IMR-90 (cell line): ENCODE measurements around the gene IL37. TPM values are rescaled to one million over a fixed set of nuclear protein-coding genes. Genes with fewer than 3 reads are reported as not detected.

Experiments
- ATAC-seq: fragments of 200-7000 bp; cut with Tn5 transposase; 2 replicates; pipeline ENCODE4 v1.9.1; 2020; ENCODE audit warnings: low read depth, mild to moderate bottlenecking, moderate library complexity
- BruUV-seq: library from RNA; stranded (reverse); fragments of 400-500 nt; replicated peaks from 2 replicates; lab custom pipeline; 2021; lab: Mats Ljungman, UMichigan
- CTCF ChIA-PET: fragments of 300-600 bp; formaldehyde crosslinking; extraction: SDS; loops from one replicate; lab custom pipeline; 2021; ENCODE audit warnings: antibody characterized with exemption; lab: Yijun Ruan, JAX
- POLR2A ChIA-PET: fragments of 300-600 bp; sonication (Branson Sonifier 250); formaldehyde crosslinking; loops from one replicate; lab custom pipeline; 2022; ENCODE audit warnings: antibody characterized with exemption; ENCODE audit not compliant: unreplicated experiment; lab: Charles Lee
- DNase-seq: peaks from one replicate; pipeline ENCODE4 v3.0.0; 2013
- H2AFZ ChIP-seq: replicated peaks from 2 replicates; pipeline ENCODE3; 2013; ENCODE audit warnings: low read length, mild to moderate bottlenecking; ENCODE audit not compliant: poor library complexity
- H2AK5ac ChIP-seq: 2 replicates; pipeline ENCODE4 v1.6.1; 2013; ENCODE audit warnings: low read depth, low read length, inconsistent platforms
- H2AK9ac ChIP-seq: replicated peaks from 2 replicates; pipeline ENCODE3; 2013; ENCODE audit warnings: mild to moderate bottlenecking, low read depth, low read length, moderate library complexity; ENCODE audit not compliant: poor library complexity
- H2BK120ac ChIP-seq: 2 replicates; pipeline ENCODE4 v1.6.1; 2013; ENCODE audit warnings: low read depth, low read length, inconsistent platforms
- H2BK15ac ChIP-seq: 3 replicates; pipeline ENCODE4 v1.6.1; 2013; ENCODE audit warnings: low read depth, low read length, inconsistent platforms
- H2BK20ac ChIP-seq: 2 replicates; pipeline ENCODE4 v1.6.1; 2013; ENCODE audit warnings: low read depth, mild to moderate bottlenecking, inconsistent platforms, low read length, moderate library complexity
- H2BK5ac ChIP-seq: 2 replicates; pipeline ENCODE4 v1.6.1; 2013; ENCODE audit warnings: mild to moderate bottlenecking, low read depth, low read length, inconsistent platforms; ENCODE audit not compliant: poor library complexity, severe bottlenecking
- H3K14ac ChIP-seq: replicated peaks from 2 replicates; pipeline ENCODE4 v1.6.1; 2013; ENCODE audit warnings: low read depth, low read length, inconsistent platforms
- H3K18ac ChIP-seq: 2 replicates; pipeline ENCODE4 v1.6.1; 2013; ENCODE audit warnings: low read depth, low read length, control low read depth
- H3K23ac ChIP-seq: 2 replicates; pipeline ENCODE4 v1.6.1; 2013; ENCODE audit warnings: low read depth, low read length, inconsistent platforms
- H3K27ac ChIP-seq: 2 replicates; pipeline ENCODE4 v1.5.1; 2013; ENCODE audit warnings: mild to moderate bottlenecking, control low read depth, low read length; ENCODE audit not compliant: insufficient read depth
- H3K27me3 ChIP-seq: 2 replicates; pipeline ENCODE4 v1.6.1; 2013; ENCODE audit warnings: low read length; ENCODE audit not compliant: control insufficient read depth, insufficient read depth
- H3K36me3 ChIP-seq: 2 replicates; pipeline ENCODE4 v1.6.1; 2013; ENCODE audit warnings: low read length, mixed read lengths; ENCODE audit not compliant: control insufficient read depth, insufficient read depth
- H3K4ac ChIP-seq: 2 replicates; pipeline ENCODE4 v1.6.1; 2013; ENCODE audit warnings: low read depth, low read length, inconsistent platforms
- H3K4me1 ChIP-seq: 2 replicates; pipeline ENCODE4 v1.6.1; 2013; ENCODE audit warnings: low read length, mixed read lengths; ENCODE audit not compliant: control insufficient read depth, insufficient read depth
- H3K4me2 ChIP-seq: 2 replicates; pipeline ENCODE4 v1.6.1; 2013; ENCODE audit warnings: low read depth, mild to moderate bottlenecking, control low read depth, low read length, moderate library complexity
- H3K4me3 ChIP-seq: 2 replicates; pipeline ENCODE4 v1.5.1; 2013; ENCODE audit warnings: low read depth, mild to moderate bottlenecking, control low read depth, low read length, moderate library complexity; ENCODE audit not compliant: insufficient read depth
- H3K56ac ChIP-seq: 2 replicates; pipeline ENCODE4 v1.6.1; 2013; ENCODE audit warnings: low read length, inconsistent platforms; ENCODE audit not compliant: insufficient read depth; ENCODE audit errors: extremely low read depth
- H3K79me1 ChIP-seq, 2 experiments: 2 replicates each; pipeline ENCODE4 v1.6.1; 2013; ENCODE audit warnings: low read length in 2 of 2, inconsistent platforms in 1 of 2, low read depth in 1 of 2
- H3K9ac ChIP-seq: 2 replicates; pipeline ENCODE4 v1.6.1; 2013; ENCODE audit warnings: low read depth, low read length, control low read depth
- H3K9me1 ChIP-seq: 2 replicates; pipeline ENCODE4 v1.6.1; 2013; ENCODE audit warnings: low read length, inconsistent platforms; ENCODE audit not compliant: insufficient read depth
- H3K9me3 ChIP-seq: 2 replicates; pipeline ENCODE4 v1.6.1; 2013; ENCODE audit warnings: low read length; ENCODE audit not compliant: control insufficient read depth, insufficient read depth
- H4K20me1 ChIP-seq: 2 replicates; pipeline ENCODE4 v1.6.1; 2013; ENCODE audit warnings: low read length, inconsistent platforms; ENCODE audit not compliant: insufficient read depth
- H4K5ac ChIP-seq: 2 replicates; pipeline ENCODE4 v1.6.1; 2013; ENCODE audit warnings: mild to moderate bottlenecking, low read depth, low read length, control low read depth
- H4K8ac ChIP-seq, 2 experiments: 2 replicates each; pipeline ENCODE4 v1.6.1; 2013; ENCODE audit warnings: low read depth in 2 of 2, low read length in 2 of 2, control low read depth in 1 of 2, inconsistent platforms in 1 of 2
- H4K91ac ChIP-seq: 2 replicates; pipeline ENCODE4 v1.6.1; 2013; ENCODE audit warnings: low read depth, low read length, inconsistent platforms; ENCODE audit not compliant: insufficient read depth
- BHLHE40 ChIP-seq: fragments of 150-350 bp; IDR thresholded peaks from 2 replicates; pipeline ENCODE4 v1.6.1; 2016; ENCODE audit warnings: mild to moderate bottlenecking, low read depth, low read length
- CEBPB ChIP-seq: IDR thresholded peaks from 2 replicates; pipeline ENCODE4 v1.6.1; 2012; ENCODE audit warnings: low read depth, low read length, improper control_type of control experiment
- CHD1 ChIP-seq: IDR thresholded peaks from 2 replicates; pipeline ENCODE4 v1.6.1; 2012; ENCODE audit warnings: low read depth, low read length, improper control_type of control experiment
- ELK1 ChIP-seq: fragments of 150-350 bp; IDR thresholded peaks from 2 replicates; pipeline ENCODE4 v1.6.1; 2016; ENCODE audit warnings: low read depth, mild to moderate bottlenecking, low read length, moderate library complexity, borderline replicate concordance
- FOS ChIP-seq: fragments of 150-350 bp; IDR thresholded peaks from 2 replicates; pipeline ENCODE4 v1.6.1; 2016; ENCODE audit warnings: low read depth, low read length
- MAFK ChIP-seq: IDR thresholded peaks from 2 replicates; pipeline ENCODE4 v1.6.1; 2012; ENCODE audit warnings: low read depth, low read length, improper control_type of control experiment
- MAZ ChIP-seq: IDR thresholded peaks from 2 replicates; pipeline ENCODE4 v1.6.1; 2012; ENCODE audit warnings: low read depth, mild to moderate bottlenecking, low read length, improper control_type of control experiment, moderate library complexity, borderline replicate concordance
- MXI1 ChIP-seq: IDR thresholded peaks from 2 replicates; pipeline ENCODE4 v1.6.1; 2012; ENCODE audit warnings: low read depth, mild to moderate bottlenecking, low read length, moderate library complexity, borderline replicate concordance
- NFE2L2 ChIP-seq: fragments of 150-350 bp; IDR thresholded peaks from 2 replicates; pipeline ENCODE4 v1.6.1; 2016; ENCODE audit warnings: low read depth, mild to moderate bottlenecking, low read length
- POLR2A ChIP-seq: IDR thresholded peaks from 2 replicates; pipeline ENCODE4 v1.6.1; 2012; ENCODE audit warnings: mild to moderate bottlenecking, low read depth, low read length
- RAD21 ChIP-seq: IDR thresholded peaks from 2 replicates; pipeline ENCODE4 v1.6.1; 2012; ENCODE audit warnings: low read length, improper control_type of control experiment
- RCOR1 ChIP-seq: IDR thresholded peaks from 2 replicates; pipeline ENCODE4 v1.6.1; 2012; ENCODE audit warnings: mild to moderate bottlenecking, low read length, improper control_type of control experiment; ENCODE audit not compliant: insufficient replicate concordance
- RFX5 ChIP-seq: IDR thresholded peaks from 2 replicates; pipeline ENCODE4 v1.8.0; 2012; ENCODE audit warnings: low read depth, mild to moderate bottlenecking, low read length, moderate library complexity
- SMC3 ChIP-seq: fragments of 150-350 bp; IDR thresholded peaks from 2 replicates; pipeline ENCODE4 v1.6.1; 2016; ENCODE audit warnings: low read depth, mild to moderate bottlenecking, antibody characterized with exemption, low read length, moderate library complexity
- WGBS, 2 experiments: methylation state at CpG; one replicate each; pipeline versions ENCODE4 v1.1.5 to v1.1.7; 2013; ENCODE audit warnings: missing lambda C conversion rate in 2 of 2; ENCODE audit not compliant: insufficient read length in 1 of 2; ENCODE audit errors: extremely low coverage in 2 of 2; 5-methylcytosine and 5-hydroxymethylcytosine counted together
- dilution Hi-C: fragments of 300-500 bp; cut with HindIII; formaldehyde crosslinking; loops from one replicate; pipeline ENCODE4 v1.14.3; 2018; ENCODE audit warnings: low sequenced_read_pairs; ENCODE audit not compliant: unreplicated experiment
- in situ Hi-C: fragments of 300-500 bp; cut with MboI; formaldehyde crosslinking; loops from 3 replicates; pipeline ENCODE4 v1.14.3; 2019; ENCODE audit warnings: low sequenced_read_pairs, inconsistent platforms, mixed read lengths
- intact Hi-C: fragments of 100-400 bp; cut with micrococcal nuclease; formaldehyde crosslinking; loops from 2 replicates; pipeline ENCODE4 v1.10.0; 2022
- polyA plus RNA-seq, 3 experiments: library from polyadenylated mRNA; depleted of rRNA; stranded (reverse); fragments of >200 nt; gene quantifications; 2 replicates each; pipeline ENCODE4 v1.2.3, GENCODE V29; 2012; ENCODE audit warnings: low replicate concordance in 1 of 3
- total RNA-seq: library from RNA; depleted of rRNA; stranded (reverse); fragments of >200 nt; gene quantifications from 2 replicates; pipeline ENCODE4 v1.2.3, GENCODE V29; 2012
- TF ChIP-seq, protein P1 (sequence below): conservative IDR thresholded peaks from 2 replicates; pipeline ENCODE4 v1.5.1; 2012; ENCODE audit warnings: mild to moderate bottlenecking, low read depth, low read length, improper control_type of control experiment

The IL37 gene
- total and polyA plus RNA-seq, 2 of the 4 experiments (the other 2 are of a cell fraction) = 0.15 TPM; not detected in 1

GRCh38 chr2:112884869-112885505 lies 26.0 kb upstream of the IL37 start:
- POLR2A ChIA-PET = no interaction called here
- Histone ChIP-seq H3K56ac (no peak overlapping the region), H3K4me1 (peaks cover 9% of the 10 kb centered on the region), H2AK9ac (no peak overlapping the region), H2AFZ (peak overlapping the region; percentile 24), H3K9me1 (peaks cover 17% of the 10 kb centered on the region), H3K23ac (no peak overlapping the region; the same call in 1 of the 2 replicates), H2AK5ac (no peak overlapping the region), H3K79me1 (peaks cover 0 to 3% of the 10 kb centered on the region in 2 experiments; a peak in 2 of 4 replicates), H3K4ac (peak overlapping the region; percentile 10; the same call in 1 of the 2 replicates), H3K14ac (peak overlapping the region; percentile 25; the same call in 1 of the 2 replicates), H3K4me3 (no peak overlapping the region), H4K8ac (peak overlapping the region in 1 of 2 experiments; percentile 1; a peak in 1 of 4 replicates), H2BK120ac (peak overlapping the region; percentile 57; the same call in 1 of the 2 replicates), H2BK15ac (peak overlapping the region; percentile 44; the same call in 2 of the 3 replicates), H3K27me3 (no peaks in the 10 kb centered on the region), H3K9me3 (no peaks in the 10 kb centered on the region), H3K4me2 (no peak overlapping the region), H3K27ac (no peak overlapping the region), H3K18ac (peak overlapping the region; percentile 24; the same call in 1 of the 2 replicates), H4K5ac (peak overlapping the region; percentile 5; the same call in 1 of the 2 replicates), H3K36me3 (no peaks in the 10 kb centered on the region), H4K20me1 (no peaks in the 10 kb centered on the region), H2BK5ac (no peak overlapping the region), H2BK20ac (peak overlapping the region; percentile 46; the same call in 1 of the 2 replicates), H3K9ac (no peak overlapping the region), H4K91ac (no peak overlapping the region; the same call in 1 of the 2 replicates)
- CTCF ChIA-PET = interaction anchor here (0.6 to 2.7 kb wide), 10 partner anchors 9 to 248 kb away, joined by 3 to 12 read pairs (median 4); no protein-coding TSS in a partner anchor
- 60% methylated on average over 2 of the region's 6 CpGs; no CpG with 5 or more reads in 1 of the 2 experiments for WGBS, 2 experiments
- ATAC-seq (peak; percentile 28; the same call in 1 of the 2 replicates), DNase-seq (no peak)
- dilution Hi-C loops (no loop called here), in situ Hi-C loops (no loop called here), intact Hi-C loops (loop anchor here (2.0 to 5.0 kb wide), 2 partner anchors 123 to 136 kb away; partner anchors contain the start of gene CKAP2L)
- no TSS peak for BruUV-seq
- TF ChIP-seq, protein P1, sequence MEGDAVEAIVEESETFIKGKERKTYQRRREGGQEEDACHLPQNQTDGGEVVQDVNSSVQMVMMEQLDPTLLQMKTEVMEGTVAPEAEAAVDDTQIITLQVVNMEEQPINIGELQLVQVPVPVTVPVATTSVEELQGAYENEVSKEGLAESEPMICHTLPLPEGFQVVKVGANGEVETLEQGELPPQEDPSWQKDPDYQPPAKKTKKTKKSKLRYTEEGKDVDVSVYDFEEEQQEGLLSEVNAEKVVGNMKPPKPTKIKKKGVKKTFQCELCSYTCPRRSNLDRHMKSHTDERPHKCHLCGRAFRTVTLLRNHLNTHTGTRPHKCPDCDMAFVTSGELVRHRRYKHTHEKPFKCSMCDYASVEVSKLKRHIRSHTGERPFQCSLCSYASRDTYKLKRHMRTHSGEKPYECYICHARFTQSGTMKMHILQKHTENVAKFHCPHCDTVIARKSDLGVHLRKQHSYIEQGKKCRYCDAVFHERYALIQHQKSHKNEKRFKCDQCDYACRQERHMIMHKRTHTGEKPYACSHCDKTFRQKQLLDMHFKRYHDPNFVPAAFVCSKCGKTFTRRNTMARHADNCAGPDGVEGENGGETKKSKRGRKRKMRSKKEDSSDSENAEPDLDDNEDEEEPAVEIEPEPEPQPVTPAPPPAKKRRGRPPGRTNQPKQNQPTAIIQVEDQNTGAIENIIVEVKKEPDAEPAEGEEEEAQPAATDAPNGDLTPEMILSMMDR = peak; percentile 63
- peak; percentile 66 for TF ChIP-seq RAD21
- TF ChIP-seq RCOR1 = no peak
- TF ChIP-seq BHLHE40 = no peak
- TF ChIP-seq MXI1 = no peak
- TF ChIP-seq MAFK = no peak
- no peak for TF ChIP-seq CHD1
- TF ChIP-seq FOS = no peak
- TF ChIP-seq NFE2L2 = no peak
- no peak for TF ChIP-seq CEBPB
- no peak for TF ChIP-seq MAZ
- TF ChIP-seq POLR2A = no peak
- peak; percentile 57 for TF ChIP-seq SMC3
- TF ChIP-seq RFX5 = no peak
- TF ChIP-seq ELK1 = no peak
